ENCODE results near the gene MATN4.

- no peak for TF ChIP-seq CTCF (IDR thresholded peaks at IDR 0.05 in 8 of 11, conservative IDR thresholded peaks at IDR 0.05 in 3 of 11)
- TF ChIP-seq POLR2A (IDR thresholded peaks at IDR 0.05), result no peak
Observed at GRCh38 chr20:45263556-45264266, 44.4 kb downstream of the MATN4 start.

Measured in spleen (tissue), 7 donors.